Effector memory CD4-positive, alpha-beta T cell (primary cell): ENCODE results near the gene BORCS5.
"Not testable (repeated sequence)": the region's sequence is repeated elsewhere in the genome, so short reads cannot be mapped to it uniquely, and the experiment has no call there.

Experiments
- DNase-seq, 3 donors: peaks; one replicate each; pipeline ENCODE4 v3.0.0-alpha.2; 2020
- H3K27ac ChIP-seq: 2 replicates; pipeline ENCODE4 v1.7.0; 2013; ENCODE audit warnings: mild to moderate bottlenecking, low read length, moderate library complexity; ENCODE audit not compliant: insufficient read depth, poor library complexity, severe bottlenecking
- H3K27me3 ChIP-seq: replicated peaks from 2 replicates; pipeline ENCODE4 v1.7.0; 2013; ENCODE audit warnings: mild to moderate bottlenecking, low read length; ENCODE audit not compliant: insufficient read depth, control insufficient read depth, poor library complexity, severe bottlenecking
- H3K36me3 ChIP-seq: 2 replicates; pipeline ENCODE4 v1.7.0; 2013; ENCODE audit warnings: mild to moderate bottlenecking, low read length, moderate library complexity; ENCODE audit not compliant: control insufficient read depth, insufficient read depth
- H3K4me1 ChIP-seq: 2 replicates; pipeline ENCODE4 v1.7.0; 2013; ENCODE audit warnings: low read length, mild to moderate bottlenecking; ENCODE audit not compliant: control insufficient read depth, insufficient read depth, poor library complexity, severe bottlenecking
- H3K4me3 ChIP-seq: 2 replicates; pipeline ENCODE4 v1.7.0; 2013; ENCODE audit warnings: low read length, low read depth, mild to moderate bottlenecking; ENCODE audit not compliant: insufficient read depth, poor library complexity, severe bottlenecking
- H3K9me3 ChIP-seq: 2 replicates; pipeline ENCODE4 v1.7.0; 2013; ENCODE audit warnings: mild to moderate bottlenecking, low read length, moderate library complexity; ENCODE audit not compliant: control insufficient read depth

Gene BORCS5

DNA sequence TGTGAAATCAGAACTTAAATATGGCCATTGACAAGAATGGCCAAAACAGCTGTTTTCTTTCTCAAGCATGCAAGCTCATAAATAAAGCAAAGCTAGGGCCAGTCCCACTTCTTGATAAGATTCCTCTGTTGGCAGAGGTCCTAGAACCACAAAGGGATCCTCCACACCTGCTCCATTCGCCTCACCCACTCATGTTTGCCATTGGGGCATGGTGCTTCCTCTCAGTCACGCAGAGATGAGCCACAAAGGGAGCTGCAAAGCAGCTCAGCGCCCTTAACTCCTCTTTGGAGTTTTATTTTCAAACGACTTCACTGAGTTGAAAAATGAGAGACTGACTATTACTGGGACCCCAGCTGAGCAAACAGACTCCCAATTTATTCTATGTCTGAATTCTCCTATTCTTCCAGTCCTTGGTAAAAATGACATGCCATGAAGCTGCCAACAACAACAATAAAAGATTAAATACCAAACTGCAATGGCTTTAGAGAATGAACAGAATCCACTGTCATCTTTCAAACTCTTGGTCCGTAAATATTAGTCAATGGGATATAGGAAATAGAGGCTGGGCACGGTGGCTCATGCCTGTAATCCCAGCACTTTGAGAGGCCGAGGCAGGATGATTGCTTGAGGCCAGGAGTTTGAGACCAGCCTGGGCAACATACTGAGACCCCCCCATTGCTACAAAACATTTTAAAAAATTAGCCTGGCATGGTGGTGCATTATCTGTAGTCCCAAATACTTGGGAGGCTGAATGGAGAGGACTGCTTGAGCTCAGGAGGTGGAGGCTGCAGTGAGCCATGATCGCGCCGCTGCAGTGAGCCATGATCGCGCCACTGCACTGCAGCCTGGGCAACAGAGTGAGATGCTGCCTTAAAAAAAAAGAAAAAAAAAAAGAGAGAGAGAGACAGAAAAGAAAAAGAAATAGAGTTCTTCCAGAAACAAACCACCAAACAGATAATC is 23.2 kb upstream of the BORCS5 start:
- no peaks in the 10 kb centered on the region for H3K36me3 ChIP-seq
- no peaks in the 10 kb centered on the region for H3K4me1 ChIP-seq
- H3K27me3 ChIP-seq, result no peaks in the 10 kb centered on the region
- no peak overlapping the region for H3K27ac ChIP-seq
- no peak for DNase-seq
- no peaks in the 10 kb centered on the region for H3K9me3 ChIP-seq
- no peak overlapping the region for H3K4me3 ChIP-seq

DNA sequence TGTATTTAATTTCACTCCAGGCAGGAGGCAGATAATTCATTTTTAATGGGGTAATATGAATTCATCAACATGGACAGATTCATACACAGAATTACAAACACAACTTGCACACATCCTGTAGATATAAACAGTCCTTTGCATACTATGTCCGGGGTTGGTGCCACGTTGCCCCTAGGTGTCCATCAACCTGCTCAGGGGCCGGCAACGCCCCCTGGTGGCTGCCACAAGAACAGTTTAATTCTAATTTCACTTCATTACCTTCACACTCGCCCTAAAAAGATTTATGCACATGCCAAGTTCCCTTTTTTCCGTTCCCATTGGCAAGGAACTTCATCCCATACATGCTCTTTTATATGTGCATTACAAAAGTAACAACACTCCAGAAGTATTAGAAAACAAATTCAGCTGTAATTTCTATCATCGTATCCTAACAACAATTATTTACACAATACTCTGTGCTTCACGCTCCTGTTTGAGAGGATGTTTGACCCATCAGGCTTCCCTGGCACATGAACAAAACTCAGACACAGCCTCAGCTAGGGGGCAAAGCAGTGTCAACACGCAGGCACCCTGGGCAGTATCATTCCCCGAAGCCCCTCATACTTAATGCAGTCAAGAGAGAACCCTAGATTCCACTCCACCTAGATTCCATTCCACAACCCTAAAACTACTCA is 22.4 kb upstream of the BORCS5 start:
- H3K27me3 ChIP-seq, result no peaks in the 10 kb centered on the region
- DNase-seq, result peak; percentile 17 to 57 (median 19)
- H3K4me3 ChIP-seq, result no peak overlapping the region
- H3K27ac ChIP-seq, result no peak overlapping the region
- H3K4me1 ChIP-seq, result no peaks in the 10 kb centered on the region
- H3K9me3 ChIP-seq, result no peaks in the 10 kb centered on the region
- no peaks in the 10 kb centered on the region for H3K36me3 ChIP-seq

GRCh38 chr12:12336049-12336411 is 20.8 kb upstream of the BORCS5 start:
- H3K27ac ChIP-seq, result no peak overlapping the region
- no peaks in the 10 kb centered on the region for H3K27me3 ChIP-seq
- DNase-seq, result no peak
- no peaks in the 10 kb centered on the region for H3K4me1 ChIP-seq
- no peaks in the 10 kb centered on the region for H3K9me3 ChIP-seq
- no peaks in the 10 kb centered on the region for H3K36me3 ChIP-seq
- no peak overlapping the region for H3K4me3 ChIP-seq

DNA sequence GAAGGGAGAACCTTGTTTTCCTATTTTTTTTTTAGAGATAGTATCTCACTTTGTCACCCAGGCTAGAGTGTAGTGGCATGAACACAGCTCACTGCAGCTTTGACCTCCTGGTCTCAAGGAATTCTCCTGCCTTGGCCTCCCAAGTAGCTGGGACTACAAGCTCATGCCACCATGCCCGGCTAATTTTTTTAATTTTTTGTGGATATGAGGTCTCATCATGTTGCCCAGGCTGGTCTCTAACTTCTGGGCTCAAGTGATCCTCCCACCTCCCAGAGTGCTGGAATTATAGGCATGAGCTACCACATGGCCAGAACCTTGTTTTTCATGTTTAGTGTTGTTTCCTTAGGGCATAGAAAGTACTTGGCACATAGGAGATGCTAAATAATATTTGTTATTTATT is 20.4 kb upstream of the BORCS5 start:
- no peaks in the 10 kb centered on the region for H3K9me3 ChIP-seq
- no peak overlapping the region for H3K27ac ChIP-seq
- H3K4me1 ChIP-seq, result no peaks in the 10 kb centered on the region
- no peak for DNase-seq
- no peaks in the 10 kb centered on the region for H3K36me3 ChIP-seq
- no peak overlapping the region for H3K4me3 ChIP-seq
- H3K27me3 ChIP-seq, result no peaks in the 10 kb centered on the region

- H3K9me3 ChIP-seq, result no peaks in the 10 kb centered on the region
- H3K36me3 ChIP-seq, result no peaks in the 10 kb centered on the region
- no peak for DNase-seq
- no peak overlapping the region for H3K4me3 ChIP-seq
- no peak overlapping the region for H3K27ac ChIP-seq
- no peaks in the 10 kb centered on the region for H3K27me3 ChIP-seq
- H3K4me1 ChIP-seq, result no peaks in the 10 kb centered on the region
Measured at GRCh38 chr12:12338527-12339168, 18.2 kb upstream of the BORCS5 start.

- peak within 1 kb of the TSS; percentile 60 for H3K4me3 ChIP-seq
- H3K4me1 ChIP-seq, result peaks cover 11% of the 10 kb centered on the region
- peak; percentile 11 to 34 (median 12) for DNase-seq
- H3K9me3 ChIP-seq, result no peaks in the 10 kb centered on the region
- no peaks in the 10 kb centered on the region for H3K36me3 ChIP-seq
- H3K27ac ChIP-seq, result peak within 1 kb of the TSS; percentile 57
- no peaks in the 10 kb centered on the region for H3K27me3 ChIP-seq
Measured at GRCh38 chr12:12349711-12350665, 6.9 kb upstream of the BORCS5 start, which contains the start of gene MANSC1. MANSC1 (minus strand) TSS chr12:12350242; CDS start chr12:12343314, 6,928 bp downstream.

- no peak for DNase-seq
- Histone ChIP-seq H3K4me1 (peaks cover 11% of the 10 kb centered on the region), H3K27me3 (no peaks in the 10 kb centered on the region), H3K4me3 (no peak overlapping the region), H3K36me3 (no peaks in the 10 kb centered on the region), H3K9me3 (no peaks in the 10 kb centered on the region), H3K27ac (peak overlapping the region; percentile 57)
Measured at GRCh38 chr12:12350868-12351463, 5.9 kb upstream of the BORCS5 start.

DNA sequence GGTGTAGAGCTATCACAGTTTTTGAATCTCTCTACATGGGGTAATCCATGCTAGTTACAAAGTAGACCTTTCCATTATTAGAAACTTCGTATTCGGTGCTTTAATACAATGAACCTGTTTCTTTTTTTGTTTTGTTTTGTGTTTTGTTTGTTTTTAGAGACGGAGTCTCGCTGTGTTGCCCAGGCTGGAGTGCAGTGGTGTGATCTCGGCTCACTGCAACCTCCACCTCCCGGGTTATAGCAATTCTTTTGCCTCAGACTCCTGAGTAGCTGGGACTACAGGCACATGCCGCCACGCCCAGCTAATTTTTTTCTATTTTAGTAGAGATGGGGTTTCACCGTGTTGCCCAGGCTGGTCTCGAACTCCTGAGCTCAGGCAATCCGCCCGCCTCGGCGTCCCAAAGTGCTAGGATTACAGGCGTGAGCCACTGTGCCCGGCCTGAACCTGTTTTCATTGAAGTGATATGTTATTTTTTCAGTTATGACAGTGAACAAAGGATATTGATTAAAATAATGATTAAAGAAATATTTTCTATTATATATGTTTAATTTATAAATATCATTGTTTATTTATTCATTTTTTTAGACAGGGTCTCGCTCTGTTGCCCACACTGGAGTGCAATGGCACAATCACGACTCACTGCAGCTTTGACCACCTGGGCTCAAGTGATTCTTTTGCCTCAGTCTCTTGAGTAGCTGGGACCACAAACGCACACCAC is 5.3 kb upstream of the BORCS5 start:
- H3K27ac ChIP-seq, result not testable (repeated sequence)
- H3K4me1 ChIP-seq, result peaks cover 11% of the 10 kb centered on the region

More for the DNA sequence above, 5.3 kb upstream of the BORCS5 start:
- not testable (repeated sequence) for H3K36me3 ChIP-seq, H3K4me3 ChIP-seq, DNase-seq, H3K9me3 ChIP-seq, H3K27me3 ChIP-seq
